Lung (tissue), 12 donors: ENCODE data around the gene C9orf152. TPM values are rescaled to one million over a fixed set of nuclear protein-coding genes. Genes with fewer than 3 reads are reported as not detected.
A peak's percentile ranks its signal among the peaks of the same experiment; 100 is the strongest.

Source experiments
- ATAC-seq: fragments of 200-7000 bp; cut with Tn5 transposase; one replicate; pipeline ENCODE4 v1.9.1; 2020; ENCODE audit warnings: moderate number of reproducible peaks; ENCODE audit not compliant: insufficient read depth, low FRiP score
- DNase-seq, 3 donors: peaks; one replicate each; pipeline ENCODE4 v3.0.0-alpha.2; 2013 to 2017
- H3K27ac ChIP-seq, 2 donors: one replicate each; pipeline ENCODE4 v1.5.1; 2013; ENCODE audit warnings: mild to moderate bottlenecking in 2 of 2, moderate library complexity in 2 of 2, control low read depth in 1 of 2, inconsistent platforms in 1 of 2, low read depth in 1 of 2, low read length in 1 of 2
- H3K27me3 ChIP-seq, 3 donors: one replicate each; pipeline ENCODE4 v1.5.1; 2013; ENCODE audit warnings: low read length in 2 of 3; ENCODE audit not compliant: control insufficient read depth in 3 of 3, insufficient read depth in 3 of 3
- H3K36me3 ChIP-seq, 4 donors: one replicate each; pipeline ENCODE4 v1.5.1; 2013; ENCODE audit warnings: low read length in 4 of 4, mild to moderate bottlenecking in 1 of 4, moderate library complexity in 1 of 4; ENCODE audit not compliant: control insufficient read depth in 4 of 4, insufficient read depth in 4 of 4
- H3K4me1 ChIP-seq, 5 donors: one replicate each; pipeline ENCODE4 v1.5.1; 2013; ENCODE audit warnings: low read length in 5 of 5, mild to moderate bottlenecking in 2 of 5, moderate library complexity in 1 of 5; ENCODE audit not compliant: control insufficient read depth in 5 of 5, insufficient read depth in 5 of 5
- H3K4me3 ChIP-seq: one replicate; pipeline ENCODE4 v1.5.1; 2013; ENCODE audit warnings: mild to moderate bottlenecking, control low read depth, moderate library complexity
- H3K9ac ChIP-seq, 2 donors: one replicate each; pipeline ENCODE4 v1.5.1; 2013; ENCODE audit warnings: low read length in 2 of 2, control low read depth in 1 of 2; ENCODE audit not compliant: insufficient read depth in 1 of 2
- H3K9me3 ChIP-seq, 4 donors: one replicate each; pipeline ENCODE4 v1.5.1; 2013; ENCODE audit warnings: low read length in 3 of 4, mild to moderate bottlenecking in 1 of 4, moderate library complexity in 1 of 4; ENCODE audit not compliant: control insufficient read depth in 4 of 4, insufficient read depth in 3 of 4
- WGBS, 2 donors: extraction: QIAGEN DNeasy Blood & Tissue Kit; methylation state at CpG; one replicate each; pipeline ENCODE4 v1.1.7; 2013; 5-methylcytosine and 5-hydroxymethylcytosine counted together
- polyA plus RNA-seq, 2 donors: library from polyadenylated mRNA; stranded (reverse); fragments of 200-250 nt; gene quantifications; one replicate each; pipeline ENCODE4 v1.2.1, GENCODE V29; 2013
- total RNA-seq, 2 donors: library from RNA; depleted of rRNA in 1 of 2; stranded (reverse); fragments of >200 nt in 1 of 2; gene quantifications; one replicate each; pipeline ENCODE4 v1.2.1, GENCODE V29; 2014 to 2021
- TF ChIP-seq, protein P1 (sequence below): IDR thresholded peaks from 2 replicates; pipeline ENCODE4 v1.5.1; 2012; ENCODE audit warnings: mild to moderate bottlenecking; ENCODE audit errors: control extremely low read depth, extremely low read depth
- donor health status: control.
- donor health status: control.
- donor health status: Bipolar disorder and iron deficiency.
- donor health status: healthy.
- donor health status: DM: yes; HTN: yes; CAD: no.

Gene C9orf152
- total and polyA plus RNA-seq, 4 donors = 4.2 to 16.8 (median 11.2) TPM

DNA sequence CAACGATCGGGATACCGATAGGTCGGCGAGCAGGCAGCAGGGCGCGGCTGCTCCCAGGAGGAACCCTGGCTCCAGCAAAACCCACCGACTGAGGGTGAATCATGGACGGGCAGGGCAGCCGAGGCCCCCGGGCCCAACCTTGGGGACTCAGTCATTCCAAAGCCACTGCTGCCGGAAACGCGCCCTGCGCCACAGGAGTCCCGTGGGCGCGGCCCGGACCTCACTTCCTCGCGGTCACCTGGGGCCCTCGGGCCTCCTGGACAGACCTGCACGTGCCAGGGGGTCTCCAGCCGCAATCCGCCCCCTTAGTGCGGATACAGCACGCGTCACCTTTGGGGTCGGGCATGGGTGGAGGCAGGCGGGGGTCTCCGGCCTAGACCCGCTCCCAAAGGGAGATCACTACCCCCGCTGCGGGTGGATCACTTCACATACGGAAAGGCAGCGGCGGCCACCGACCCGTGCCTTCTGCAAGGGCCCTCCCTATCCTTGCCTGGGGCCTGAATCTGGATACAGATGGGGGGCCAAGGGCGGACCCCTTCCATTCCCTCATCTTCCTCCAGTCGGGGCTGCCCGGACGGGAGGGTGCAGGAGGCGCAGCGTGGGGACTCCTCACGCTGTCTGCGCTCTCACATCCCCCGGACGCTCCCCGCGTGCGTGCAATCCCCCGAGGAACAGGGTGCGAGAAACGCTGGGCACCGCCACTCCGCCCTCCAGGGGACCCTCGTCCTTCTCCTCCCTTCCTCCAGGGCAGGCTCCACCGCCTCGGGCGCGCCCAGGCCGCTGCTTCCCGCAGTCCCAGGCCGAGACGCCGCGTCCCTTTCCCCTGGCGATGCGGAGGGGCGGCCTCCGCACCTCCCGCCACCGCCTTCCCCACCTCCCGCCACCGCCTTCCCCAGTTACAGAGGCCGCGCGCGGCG is 47.8 kb upstream of the C9orf152 start:
- TF ChIP-seq, protein P1, sequence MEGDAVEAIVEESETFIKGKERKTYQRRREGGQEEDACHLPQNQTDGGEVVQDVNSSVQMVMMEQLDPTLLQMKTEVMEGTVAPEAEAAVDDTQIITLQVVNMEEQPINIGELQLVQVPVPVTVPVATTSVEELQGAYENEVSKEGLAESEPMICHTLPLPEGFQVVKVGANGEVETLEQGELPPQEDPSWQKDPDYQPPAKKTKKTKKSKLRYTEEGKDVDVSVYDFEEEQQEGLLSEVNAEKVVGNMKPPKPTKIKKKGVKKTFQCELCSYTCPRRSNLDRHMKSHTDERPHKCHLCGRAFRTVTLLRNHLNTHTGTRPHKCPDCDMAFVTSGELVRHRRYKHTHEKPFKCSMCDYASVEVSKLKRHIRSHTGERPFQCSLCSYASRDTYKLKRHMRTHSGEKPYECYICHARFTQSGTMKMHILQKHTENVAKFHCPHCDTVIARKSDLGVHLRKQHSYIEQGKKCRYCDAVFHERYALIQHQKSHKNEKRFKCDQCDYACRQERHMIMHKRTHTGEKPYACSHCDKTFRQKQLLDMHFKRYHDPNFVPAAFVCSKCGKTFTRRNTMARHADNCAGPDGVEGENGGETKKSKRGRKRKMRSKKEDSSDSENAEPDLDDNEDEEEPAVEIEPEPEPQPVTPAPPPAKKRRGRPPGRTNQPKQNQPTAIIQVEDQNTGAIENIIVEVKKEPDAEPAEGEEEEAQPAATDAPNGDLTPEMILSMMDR = no peak
- 0 to 1% methylated on average over 81 of the region's 81 CpGs for WGBS, 2 donors
- Histone ChIP-seq H3K27me3 (no peaks in the 10 kb centered on the region), H3K4me1 (peaks cover 3 to 19% (median 6%) of the 10 kb centered on the region in 5 donors), H3K27ac (peak overlapping the region; percentile 81 to 96), H3K9me3 (no peaks in the 10 kb centered on the region), H3K9ac (peak overlapping the region; percentile 63 to 87), H3K36me3 (no peaks in the 10 kb centered on the region), H3K4me3 (peak overlapping the region; percentile 79)
- ATAC-seq (peak; percentile 34), DNase-seq (peak; percentile 59 to 71 (median 61))

DNA sequence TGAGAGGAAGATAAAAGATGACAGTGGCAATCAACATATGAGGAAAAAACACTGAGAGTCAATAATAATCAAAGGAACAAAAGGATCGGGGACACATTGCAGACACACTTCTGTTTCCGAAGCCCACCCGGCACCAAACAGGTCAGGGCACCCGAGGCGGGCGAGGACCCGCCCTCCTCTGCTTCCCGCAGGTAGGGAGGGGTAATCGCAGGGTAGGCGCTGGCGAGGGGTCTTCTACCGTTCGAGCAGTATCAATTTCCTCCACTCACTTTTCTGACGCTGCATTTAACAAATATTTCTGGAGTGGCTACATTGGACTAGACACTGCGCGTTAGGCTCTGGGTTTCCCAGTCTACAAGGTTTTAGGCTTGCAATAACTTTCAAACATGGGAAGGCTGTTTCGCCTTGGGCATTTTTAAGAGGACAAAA is 47.1 kb upstream of the C9orf152 start:
- ATAC-seq (no peak), DNase-seq (no peak)
- Histone ChIP-seq H3K4me3 (peak overlapping the region; percentile 79), H3K27ac (peak overlapping the region; percentile 81 to 96), H3K9me3 (no peaks in the 10 kb centered on the region), H3K4me1 (peaks cover 3 to 19% (median 6%) of the 10 kb centered on the region in 5 donors), H3K36me3 (peaks cover 0 to 7% (median 3%) of the 10 kb centered on the region in 4 donors), H3K27me3 (no peaks in the 10 kb centered on the region), H3K9ac (peak overlapping the region; percentile 63 to 87)
- TF ChIP-seq, protein P1 = no peak
- WGBS, 2 donors = 0 to 6% methylated on average over 17 of the region's 17 CpGs

DNA sequence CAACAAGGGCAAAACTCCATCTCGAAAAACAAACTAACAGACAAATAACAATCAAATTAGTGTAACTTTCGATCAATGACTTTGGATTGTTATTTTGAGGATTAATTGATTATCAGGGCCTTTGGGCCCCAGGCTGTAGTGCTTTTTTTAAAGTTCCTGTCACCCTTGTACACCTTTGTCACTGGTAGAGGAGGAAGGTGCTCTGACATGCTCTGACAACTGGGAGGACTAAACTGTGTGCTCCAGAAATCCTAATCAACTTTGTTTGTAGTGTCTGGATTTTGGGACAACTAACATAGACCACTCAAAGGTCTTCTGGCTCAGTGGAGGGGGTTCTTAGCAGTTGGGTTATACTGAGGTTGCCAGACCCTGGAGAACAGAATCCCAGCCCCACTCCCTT is 46.5 kb upstream of the C9orf152 start:
- peaks cover 3 to 19% (median 6%) of the 10 kb centered on the region in 5 donors for H3K4me1 ChIP-seq
- DNase-seq = no peak
- no peak for ATAC-seq

More for the DNA sequence above, 46.5 kb upstream of the C9orf152 start:
- Histone ChIP-seq H3K27ac (peak overlapping the region in 1 of 2 donors; percentile 56), H3K4me3 (peak overlapping the region; percentile 4), H3K9me3 (no peaks in the 10 kb centered on the region), H3K36me3 (peaks cover 3 to 9% (median 8%) of the 10 kb centered on the region in 4 donors), H3K9ac (peak overlapping the region; percentile 63 to 87), H3K27me3 (no peaks in the 10 kb centered on the region)
- 87 to 88% methylated on average over 2 of the region's 2 CpGs for WGBS, 2 donors
- TF ChIP-seq, protein P1 = no peak
